Dedifferentiated amniotic fluid mesenchymal stem cell (primary cell): ENCODE results near the gene GATA5.

ENCODE experiments used
- DNase-seq: peaks from one replicate; pipeline ENCODE4 v3.0.0-alpha.2; 2016; ENCODE audit errors: extremely low spot score

The GATA5 gene

GRCh38 chr20:62454904-62455636, 20.7 kb downstream of the GATA5 start:
- no peak for DNase-seq

GRCh38 chr20:62453186-62453808, 22.5 kb downstream of the GATA5 start:
- no peak for DNase-seq

- DNase-seq = no peak
Measured at GRCh38 chr20:62452475-62453095, 23.2 kb downstream of the GATA5 start.

- no peak for DNase-seq
Measured at GRCh38 chr20:62451970-62452369, 23.8 kb downstream of the GATA5 start.

GRCh38 chr20:62451156-62451767, 24.5 kb downstream of the GATA5 start:
- no peak for DNase-seq

- no peak for DNase-seq
Measured at GRCh38 chr20:62449951-62450691, 25.7 kb downstream of the GATA5 start.

GRCh38 chr20:62448788-62449187, 27.0 kb downstream of the GATA5 start:
- no peak for DNase-seq

- DNase-seq = no peak
Measured at GRCh38 chr20:62448038-62448437, 27.8 kb downstream of the GATA5 start.

GRCh38 chr20:62446888-62447869, 28.6 kb downstream of the GATA5 start:
- DNase-seq = no peak

GRCh38 chr20:62446481-62446880, 29.3 kb downstream of the GATA5 start:
- no peak for DNase-seq

GRCh38 chr20:62445553-62446340, 30.0 kb downstream of the GATA5 start:
- no peak for DNase-seq

GRCh38 chr20:62444286-62444685, 31.5 kb downstream of the GATA5 start:
- DNase-seq = no peak

GRCh38 chr20:62441987-62442539, 33.7 kb downstream of the GATA5 start:
- no peak for DNase-seq

GRCh38 chr20:62439218-62439617, 36.6 kb downstream of the GATA5 start:
- no peak for DNase-seq

GRCh38 chr20:62437927-62438326, 37.9 kb downstream of the GATA5 start:
- DNase-seq = no peak

GRCh38 chr20:62437496-62437895, 38.3 kb downstream of the GATA5 start:
- no peak for DNase-seq

GRCh38 chr20:62436692-62437091, 39.1 kb downstream of the GATA5 start:
- DNase-seq = no peak

GRCh38 chr20:62433658-62434497, 41.9 kb downstream of the GATA5 start:
- no peak for DNase-seq
